H9 (cell line): Measurements from ENCODE around the gene FBLN2. TPM values are rescaled to one million over a fixed set of nuclear protein-coding genes. Genes with fewer than 3 reads are reported as not detected.
A peak's percentile ranks its signal among the peaks of the same experiment; 100 is the strongest.

Source experiments
- DNase-seq: peaks from one replicate; pipeline ENCODE4 v3.0.0-alpha.2; 2017
- H2AFZ ChIP-seq: one replicate; pipeline ENCODE4 v1.6.1; 2013; ENCODE audit warnings: mild to moderate bottlenecking, low read length, control low read depth, moderate library complexity
- H2AK5ac ChIP-seq: 2 replicates; pipeline ENCODE4 v1.6.1; 2013; ENCODE audit warnings: low read length, control low read depth, mixed read lengths; ENCODE audit not compliant: insufficient read length
- H2BK120ac ChIP-seq: one replicate; pipeline ENCODE4 v1.6.1; 2013; ENCODE audit warnings: low read depth, mild to moderate bottlenecking, low read length, control low read depth, inconsistent platforms; ENCODE audit not compliant: poor library complexity, severe bottlenecking
- H2BK12ac ChIP-seq: 2 replicates; pipeline ENCODE4 v1.6.1; 2013; ENCODE audit warnings: low read length, control low read depth, mixed read lengths, low read depth; ENCODE audit not compliant: insufficient read length
- H2BK15ac ChIP-seq: 2 replicates; pipeline ENCODE4 v1.6.1; 2013; ENCODE audit warnings: low read depth, low read length, control low read depth
- H2BK20ac ChIP-seq: one replicate; pipeline ENCODE4 v1.6.1; 2013; ENCODE audit warnings: low read depth, mild to moderate bottlenecking, low read length, control low read depth, inconsistent platforms; ENCODE audit not compliant: poor library complexity, severe bottlenecking
- H2BK5ac ChIP-seq: 2 replicates; pipeline ENCODE4 v1.6.1; 2013; ENCODE audit warnings: low read length, control low read depth, mixed read lengths; ENCODE audit not compliant: insufficient read length
- H3K14ac ChIP-seq: 2 replicates; pipeline ENCODE4 v1.6.1; 2013; ENCODE audit warnings: low read length, control low read depth; ENCODE audit not compliant: insufficient read depth
- H3K18ac ChIP-seq: 2 replicates; pipeline ENCODE4 v1.6.1; 2013; ENCODE audit warnings: low read depth, mild to moderate bottlenecking, mixed read lengths, low read length, control low read depth; ENCODE audit not compliant: insufficient read length
- H3K23ac ChIP-seq: 2 replicates; pipeline ENCODE4 v1.6.1; 2013; ENCODE audit warnings: low read length, control low read depth, mixed read lengths, low read depth; ENCODE audit not compliant: insufficient read length
- H3K23me2 ChIP-seq: 2 replicates; pipeline ENCODE4 v1.6.1; 2013; ENCODE audit warnings: low read depth, mild to moderate bottlenecking, mixed read lengths, low read length, control low read depth; ENCODE audit not compliant: insufficient read length, poor library complexity, severe bottlenecking
- H3K27ac ChIP-seq: 2 replicates; pipeline ENCODE4 v1.5.1; 2013; ENCODE audit warnings: low read length, control low read depth, mixed read lengths, low read depth; ENCODE audit not compliant: insufficient read length
- H3K27me3 ChIP-seq: 2 replicates; pipeline ENCODE4 v1.6.1; 2013; ENCODE audit warnings: low read length, control low read depth, inconsistent platforms; ENCODE audit not compliant: insufficient read depth
- H3K4ac ChIP-seq: 2 replicates; pipeline ENCODE4 v1.6.1; 2013; ENCODE audit warnings: low read depth, mild to moderate bottlenecking, control low read depth, inconsistent platforms, low read length, moderate library complexity
- H3K4me1 ChIP-seq: 2 replicates; pipeline ENCODE4 v1.6.1; 2013; ENCODE audit warnings: low read length, control low read depth, inconsistent platforms; ENCODE audit not compliant: insufficient read depth
- H3K4me2 ChIP-seq: 2 replicates; pipeline ENCODE4 v1.6.1; 2013; ENCODE audit warnings: low read length, control low read depth, mixed read lengths; ENCODE audit not compliant: insufficient read length, insufficient read depth
- H3K56ac ChIP-seq: 2 replicates; pipeline ENCODE4 v1.6.1; 2013; ENCODE audit warnings: low read depth, mild to moderate bottlenecking, mixed read lengths, low read length, control low read depth; ENCODE audit not compliant: insufficient read length
- H3K79me1 ChIP-seq: 2 replicates; pipeline ENCODE4 v1.6.1; 2013; ENCODE audit warnings: low read depth, mild to moderate bottlenecking, moderate library complexity, low read length, control low read depth, inconsistent platforms; ENCODE audit not compliant: insufficient read depth, poor library complexity, severe bottlenecking
- H3K79me2 ChIP-seq: 2 replicates; pipeline ENCODE4 v1.6.1; 2013; ENCODE audit warnings: low read length, control low read depth, inconsistent platforms; ENCODE audit not compliant: insufficient read depth
- H3K9ac ChIP-seq: 2 replicates; pipeline ENCODE4 v1.6.1; 2013; ENCODE audit warnings: low read length, control low read depth, mixed read lengths; ENCODE audit not compliant: insufficient read length; ENCODE audit errors: extremely low read depth
- H3K9me3 ChIP-seq: one replicate; pipeline ENCODE4 v1.6.1; 2013; ENCODE audit warnings: low read depth, low read length, inconsistent platforms; ENCODE audit not compliant: control insufficient read depth
- H3T11ph ChIP-seq: one replicate; pipeline ENCODE4 v1.6.1; 2013; ENCODE audit warnings: mild to moderate bottlenecking, low read length, control low read depth, inconsistent platforms
- H4K20me1 ChIP-seq: one replicate; pipeline ENCODE4 v1.6.1; 2013; ENCODE audit not compliant: control insufficient read depth, insufficient read length, insufficient read depth
- H4K5ac ChIP-seq: 2 replicates; pipeline ENCODE4 v1.6.1; 2013; ENCODE audit warnings: low read depth, mild to moderate bottlenecking, mixed read lengths, low read length, control low read depth; ENCODE audit not compliant: insufficient read length
- H4K8ac ChIP-seq: replicated peaks from 2 replicates; pipeline ENCODE4 v1.6.1; 2013; ENCODE audit warnings: low read length, control low read depth, mixed read lengths, low read depth; ENCODE audit not compliant: insufficient read length
- H4K91ac ChIP-seq: 2 replicates; pipeline ENCODE4 v1.6.1; 2013; ENCODE audit warnings: low read depth, mild to moderate bottlenecking, moderate library complexity, mixed read lengths, low read length, control low read depth; ENCODE audit not compliant: insufficient read length
- H3K27ac Mint-ChIP-seq, 3 experiments: 2 replicates in 2 of 3; 3 replicates in 1 of 3; pipeline ENCODE4 v1.8.0; 2020 to 2021; ENCODE audit warnings: mixed read lengths in 3 of 3, mild to moderate bottlenecking in 1 of 3, moderate library complexity in 1 of 3
- H3K27me3 Mint-ChIP-seq: 2 replicates; pipeline ENCODE4 v1.8.0; 2021; ENCODE audit warnings: low read depth, mild to moderate bottlenecking, moderate library complexity, mixed read lengths
- H3K36me3 Mint-ChIP-seq, 3 experiments: 2 replicates in 2 of 3; 3 replicates in 1 of 3; pipeline ENCODE4 v1.8.0; 2020 to 2021; ENCODE audit warnings: low read depth in 3 of 3, mixed read lengths in 3 of 3; ENCODE audit not compliant: insufficient read depth in 1 of 3
- H3K4me1 Mint-ChIP-seq, 2 experiments: 2 replicates each; pipeline ENCODE4 v1.8.0; 2020; ENCODE audit warnings: mixed read lengths in 2 of 2
- H3K4me3 Mint-ChIP-seq, 2 experiments: 2 replicates in 1 of 2; 3 replicates in 1 of 2; pipeline ENCODE4 v1.8.0; 2020 to 2021; ENCODE audit warnings: mild to moderate bottlenecking in 2 of 2, mixed read lengths in 2 of 2, moderate library complexity in 1 of 2
- H3K9me3 Mint-ChIP-seq, 2 experiments: 2 replicates in 1 of 2; 3 replicates in 1 of 2; pipeline ENCODE4 v1.8.0; 2020; ENCODE audit warnings: mild to moderate bottlenecking in 2 of 2, mixed read lengths in 2 of 2, moderate library complexity in 1 of 2
- WGBS: extraction: QIAGEN DNeasy Blood & Tissue Kit; methylation state at CpG from one replicate; pipeline ENCODE4 v1.1.7; 2013; ENCODE audit warnings: missing lambda C conversion rate, low lambda C conversion rate, mixed read lengths; ENCODE audit not compliant: insufficient read length; ENCODE audit errors: extremely low coverage; 5-methylcytosine and 5-hydroxymethylcytosine counted together
- total RNA-seq: library from RNA; stranded (reverse); gene quantifications from 2 replicates; pipeline ENCODE4 v1.2.1, GENCODE V29; 2021
- TF ChIP-seq, protein P1 (sequence below): fragments of 200-600 bp; sonication (generic); conservative IDR thresholded peaks from 3 replicates; pipeline ENCODE4 v1.8.0; 2021; ENCODE audit warnings: antibody characterized with exemption, mild to moderate bottlenecking

The FBLN2 gene
- total RNA-seq, 1 experiment from 2014 or later: 11.8 TPM

DNA sequence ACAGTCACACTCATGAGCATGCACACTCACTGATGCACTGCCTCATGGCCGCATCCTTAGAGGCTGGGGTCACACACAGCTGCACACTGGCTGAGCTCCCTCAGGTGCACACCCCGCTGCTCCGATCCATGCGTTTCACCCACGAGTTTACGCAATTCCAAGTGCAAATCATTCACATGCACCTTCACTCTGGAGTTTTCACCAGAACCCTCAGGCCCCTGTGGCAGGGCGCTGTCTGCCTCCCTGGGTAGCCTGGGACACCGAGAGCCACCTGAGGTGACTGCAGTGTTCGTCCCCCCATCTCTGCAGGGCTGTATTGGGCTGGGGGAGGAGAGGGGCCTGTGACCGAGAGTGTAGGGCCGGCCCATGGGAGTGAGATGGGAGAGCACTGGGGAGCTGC, 134.8 kb downstream of the FBLN2 start:
- Histone ChIP-seq H3K27me3 (no peaks in the 10 kb centered on the region), H3K9ac (no peak overlapping the region), H3K14ac (no peak overlapping the region; the same call in 1 of the 2 replicates), H3K23ac (no peak overlapping the region), H3K4ac (no peak overlapping the region), H3K4me1 (no peaks in the 10 kb centered on the region), H2BK120ac (no peak overlapping the region), H2AFZ (no peak overlapping the region), H3K9me3 (no peaks in the 10 kb centered on the region), H3T11ph (no peak overlapping the region), H2BK20ac (no peak overlapping the region), H3K18ac (no peak overlapping the region), H3K79me2 (no peaks in the 10 kb centered on the region), H2BK15ac (no peak overlapping the region), H2BK12ac (no peak overlapping the region), H2AK5ac (no peak overlapping the region), H4K91ac (no peak overlapping the region), H3K56ac (no peak overlapping the region), H2BK5ac (no peak overlapping the region), H3K27ac (no peak overlapping the region), H4K8ac (peak overlapping the region; percentile 82), H3K23me2 (no peaks in the 10 kb centered on the region), H4K20me1 (no peaks in the 10 kb centered on the region), H3K79me1 (no peaks in the 10 kb centered on the region), H4K5ac (no peak overlapping the region), H3K4me2 (no peak overlapping the region)
- no peak overlapping the region for H3K27ac Mint-ChIP-seq
- H3K9me3 Mint-ChIP-seq: no peaks in the 10 kb centered on the region; a peak in 1 of 5 replicates
- no peak overlapping the region for H3K4me3 Mint-ChIP-seq
- TF ChIP-seq, protein P1, sequence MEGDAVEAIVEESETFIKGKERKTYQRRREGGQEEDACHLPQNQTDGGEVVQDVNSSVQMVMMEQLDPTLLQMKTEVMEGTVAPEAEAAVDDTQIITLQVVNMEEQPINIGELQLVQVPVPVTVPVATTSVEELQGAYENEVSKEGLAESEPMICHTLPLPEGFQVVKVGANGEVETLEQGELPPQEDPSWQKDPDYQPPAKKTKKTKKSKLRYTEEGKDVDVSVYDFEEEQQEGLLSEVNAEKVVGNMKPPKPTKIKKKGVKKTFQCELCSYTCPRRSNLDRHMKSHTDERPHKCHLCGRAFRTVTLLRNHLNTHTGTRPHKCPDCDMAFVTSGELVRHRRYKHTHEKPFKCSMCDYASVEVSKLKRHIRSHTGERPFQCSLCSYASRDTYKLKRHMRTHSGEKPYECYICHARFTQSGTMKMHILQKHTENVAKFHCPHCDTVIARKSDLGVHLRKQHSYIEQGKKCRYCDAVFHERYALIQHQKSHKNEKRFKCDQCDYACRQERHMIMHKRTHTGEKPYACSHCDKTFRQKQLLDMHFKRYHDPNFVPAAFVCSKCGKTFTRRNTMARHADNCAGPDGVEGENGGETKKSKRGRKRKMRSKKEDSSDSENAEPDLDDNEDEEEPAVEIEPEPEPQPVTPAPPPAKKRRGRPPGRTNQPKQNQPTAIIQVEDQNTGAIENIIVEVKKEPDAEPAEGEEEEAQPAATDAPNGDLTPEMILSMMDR: no peak
- H3K36me3 Mint-ChIP-seq: no peaks in the 10 kb centered on the region
- H3K27me3 Mint-ChIP-seq: peaks cover 6% of the 10 kb centered on the region
- DNase-seq: no peak
- no CpG with 5 or more reads among the region's 11 CpGs for WGBS
- peaks cover 26 to 36% of the 10 kb centered on the region in 2 experiments for H3K4me1 Mint-ChIP-seq
